Fibroblast of skin of right biceps (primary cell): ENCODE data around the gene NCR3LG1.

Experiments used
- DNase-seq: peaks from one replicate; pipeline ENCODE4 v3.0.0-alpha.2; 2013

NCR3LG1 gene

GRCh38 chr11:17351510-17352176, at the start of gene NCR3LG1:
NCR3LG1 (plus strand) TSS chr11:17351800; CDS start chr11:17351970, 170 bp downstream.
- DNase-seq, result peak; percentile 57

GRCh38 chr11:17313349-17314231, 38.0 kb upstream of the NCR3LG1 start:
- DNase-seq, result no peak

- peak; percentile 79 for DNase-seq
These were observed 37.4 kb upstream of the NCR3LG1 start for GRCh38 chr11:17314232-17314547.

GRCh38 chr11:17314904-17315426, 36.6 kb upstream of the NCR3LG1 start:
- no peak for DNase-seq

GRCh38 chr11:17328871-17329494, 22.6 kb upstream of the NCR3LG1 start:
- no peak for DNase-seq

GRCh38 chr11:17331669-17332068, 19.9 kb upstream of the NCR3LG1 start:
- DNase-seq, result no peak

GRCh38 chr11:17333799-17334586, 17.6 kb upstream of the NCR3LG1 start:
- DNase-seq, result no peak

- DNase-seq, result no peak
These were observed 8.3 kb upstream of the NCR3LG1 start for GRCh38 chr11:17343257-17343656.

- peak; percentile 84 for DNase-seq
These were observed 7.7 kb upstream of the NCR3LG1 start for GRCh38 chr11:17343907-17344306.

GRCh38 chr11:17347676-17348075, 3.9 kb upstream of the NCR3LG1 start:
- DNase-seq, result no peak

- no peak for DNase-seq
These were observed 987 bp upstream of the NCR3LG1 start for GRCh38 chr11:17350455-17351171.

- DNase-seq, result no peak
These were observed 459 bp upstream of the NCR3LG1 start for GRCh38 chr11:17351172-17351509.

GRCh38 chr11:17352950-17353820, 1.6 kb downstream of the NCR3LG1 start:
- peak; percentile 80 for DNase-seq

- no peak for DNase-seq
These were observed 2.4 kb downstream of the NCR3LG1 start for GRCh38 chr11:17353821-17354600.

- DNase-seq, result peak; percentile 75
These were observed 3.0 kb downstream of the NCR3LG1 start for GRCh38 chr11:17354601-17354991.

GRCh38 chr11:17366495-17366894, 14.9 kb downstream of the NCR3LG1 start:
- no peak for DNase-seq

- DNase-seq, result no peak
These were observed 17.0 kb downstream of the NCR3LG1 start for GRCh38 chr11:17368551-17368950.

- DNase-seq, result no peak
These were observed 17.5 kb downstream of the NCR3LG1 start for GRCh38 chr11:17369094-17369493.

GRCh38 chr11:17369684-17370243, 18.2 kb downstream of the NCR3LG1 start:
- no peak for DNase-seq

- peak; percentile 43 for DNase-seq
These were observed 20.0 kb downstream of the NCR3LG1 start for GRCh38 chr11:17371614-17372013.
